ENCODE measurements around the gene MLLT3.

MLLT3 gene

GRCh38 chr9:20553558-20554149 lies 68.6 kb downstream of the MLLT3 start:
- no peak for DNase-seq

GRCh38 chr9:20552874-20553557 lies 69.3 kb downstream of the MLLT3 start:
- no peak for DNase-seq

GRCh38 chr9:20551835-20552234 lies 70.5 kb downstream of the MLLT3 start:
- DNase-seq, result no peak

- DNase-seq, result no peak
Measured at GRCh38 chr9:20551236-20551635, 71.1 kb downstream of the MLLT3 start.

- DNase-seq, result no peak
Measured at GRCh38 chr9:20550326-20550725, 72.0 kb downstream of the MLLT3 start.

GRCh38 chr9:20549053-20549452 lies 73.2 kb downstream of the MLLT3 start:
- DNase-seq, result no peak

GRCh38 chr9:20545023-20545622 lies 77.2 kb downstream of the MLLT3 start:
- DNase-seq, result no peak

GRCh38 chr9:20540169-20540863 lies 82.0 kb downstream of the MLLT3 start:
- no peak for DNase-seq

GRCh38 chr9:20538956-20539355 lies 83.3 kb downstream of the MLLT3 start:
- no peak for DNase-seq

GRCh38 chr9:20538092-20538491 lies 84.2 kb downstream of the MLLT3 start:
- DNase-seq, result no peak

- no peak for DNase-seq
Measured at GRCh38 chr9:20537294-20537693, 85.0 kb downstream of the MLLT3 start.

GRCh38 chr9:20532584-20532983 lies 89.7 kb downstream of the MLLT3 start:
- no peak for DNase-seq

- no peak for DNase-seq
Measured at GRCh38 chr9:20529837-20530236, 92.5 kb downstream of the MLLT3 start.

GRCh38 chr9:20528253-20528652 lies 94.0 kb downstream of the MLLT3 start:
- no peak for DNase-seq

GRCh38 chr9:20526500-20527319 lies 95.6 kb downstream of the MLLT3 start:
- DNase-seq, result no peak

- no peak for DNase-seq
Measured at GRCh38 chr9:20524776-20525175, 97.5 kb downstream of the MLLT3 start.

GRCh38 chr9:20518737-20519136 lies 103.6 kb downstream of the MLLT3 start:
- no peak for DNase-seq

- no peak for DNase-seq
Measured at GRCh38 chr9:20513126-20513913, 109.0 kb downstream of the MLLT3 start.

GRCh38 chr9:20512636-20513035 lies 109.7 kb downstream of the MLLT3 start:
- no peak for DNase-seq

GRCh38 chr9:20512106-20512505 lies 110.2 kb downstream of the MLLT3 start:
- DNase-seq, result no peak

- no peak for DNase-seq
Measured at GRCh38 chr9:20511686-20512085, 110.6 kb downstream of the MLLT3 start.

GRCh38 chr9:20509466-20509865 lies 112.8 kb downstream of the MLLT3 start:
- DNase-seq, result no peak
